AG04450 (cell line): Measurements from ENCODE around the gene KMT2E. TPM values are rescaled to one million over a fixed set of nuclear protein-coding genes. Genes with fewer than 3 reads are reported as not detected.
"Not testable (repeated sequence)": the region's sequence is repeated elsewhere in the genome, so short reads cannot be mapped to it uniquely, and the experiment has no call there.

ENCODE experiments used
- CTCF ChIA-PET: fragments of 300-600, 350-600 bp; formaldehyde crosslinking; extraction: SDS; loops from one replicate; lab custom pipeline; 2022; ENCODE audit warnings: antibody characterized with exemption, inconsistent platforms; lab: Charles Lee
- POLR2A ChIA-PET: fragments of 350-600 bp; formaldehyde crosslinking; extraction: SDS; loops from one replicate; lab custom pipeline; 2021; ENCODE audit warnings: antibody characterized with exemption, inconsistent platforms; lab: Yijun Ruan, JAX
- DNase-seq: peaks from one replicate; pipeline ENCODE4 v3.0.0-alpha.2; 2011; ENCODE audit warnings: low read depth, low spot score
- H3K27ac ChIP-seq: one replicate; pipeline ENCODE4 v1.5.1; 2012; ENCODE audit warnings: low read depth, low read length, control low read depth
- H3K27me3 ChIP-seq: one replicate; pipeline ENCODE4 v1.6.0; 2012; ENCODE audit warnings: low read length; ENCODE audit not compliant: control insufficient read depth, insufficient read depth
- H3K4me3 ChIP-seq: 2 replicates; pipeline ENCODE4 v1.5.1; 2011; ENCODE audit warnings: mild to moderate bottlenecking, low read depth, low read length, control low read depth
- H3K9me3 ChIP-seq: 2 replicates; pipeline ENCODE4 v1.5.1; 2012; ENCODE audit warnings: low read length; ENCODE audit not compliant: control insufficient read depth, insufficient read depth
- CTCF ChIP-seq: IDR thresholded peaks from 2 replicates; pipeline ENCODE4 v1.5.1; 2011; ENCODE audit warnings: low read depth, low read length, control low read depth, inconsistent platforms
- polyA plus RNA-seq: library from polyadenylated mRNA; depleted of rRNA; stranded (reverse); fragments of >200 nt; gene quantifications from 2 replicates; pipeline ENCODE4 v1.2.3, GENCODE V29; 2011

KMT2E gene
- polyA plus RNA-seq, 1 experiment, result 13.8 TPM

GRCh38 chr7:105000927-105001336, 13.1 kb upstream of the KMT2E start:
- ChIA-PET CTCF (no interaction called here), POLR2A (interaction anchor here (0.6 kb wide), 1 partner anchor 59 kb away, joined by 4 read pairs; no protein-coding TSS in a partner anchor)

GRCh38 chr7:105001652-105002184, 12.3 kb upstream of the KMT2E start:
- DNase-seq, result no peak
- H3K9me3 ChIP-seq, result peaks cover 5% of the 10 kb centered on the region; the same call in 1 of the 2 replicates
- no peak overlapping the region for H3K4me3 ChIP-seq
- H3K27ac ChIP-seq, result no peak overlapping the region
- ChIA-PET POLR2A (interaction anchor here (0.6 to 1.2 kb wide), 3 partner anchors 9 to 58 kb away, joined by 4 to 7 read pairs (median 4); no protein-coding TSS in a partner anchor), CTCF (interaction anchor here (1.0 to 1.4 kb wide), 3 partner anchors 12 to 21 kb away, joined by 3 to 4 read pairs (median 4); partner anchors contain the start of gene KMT2E)
- no peak for TF ChIP-seq CTCF
- no peaks in the 10 kb centered on the region for H3K27me3 ChIP-seq

More at GRCh38 chr7:105000927-105001336, 13.1 kb upstream of the KMT2E start:
- no peak for DNase-seq
- Histone ChIP-seq H3K4me3 (no peak overlapping the region), H3K27ac (no peak overlapping the region), H3K9me3 (peaks cover 5% of the 10 kb centered on the region; the same call in 1 of the 2 replicates), H3K27me3 (no peaks in the 10 kb centered on the region)
- TF ChIP-seq CTCF, result no peak

- POLR2A ChIA-PET, result interaction anchor here (1.1 kb wide), 1 partner anchor 10 kb away, joined by 4 read pairs; the partner anchor contains the start of gene KMT2E
- Histone ChIP-seq H3K27me3 (no peaks in the 10 kb centered on the region), H3K4me3 (no peak overlapping the region), H3K27ac (no peak overlapping the region), H3K9me3 (peaks cover 5% of the 10 kb centered on the region; the same call in 1 of the 2 replicates)
- TF ChIP-seq CTCF, result no peak
- CTCF ChIA-PET, result interaction anchor here (3.1 kb wide), 1 partner anchor 22 kb away, joined by 14 read pairs; no protein-coding TSS in a partner anchor
- DNase-seq, result no peak
Observed at GRCh38 chr7:105003275-105003674, 10.7 kb upstream of the KMT2E start.

GRCh38 chr7:105003872-105004510, 10.0 kb upstream of the KMT2E start:
- no peak for TF ChIP-seq CTCF
- no peak for DNase-seq
- H3K27ac ChIP-seq, result no peak overlapping the region
- CTCF ChIA-PET, result interaction anchor here (3.1 kb wide), 1 partner anchor 23 kb away, joined by 14 read pairs; no protein-coding TSS in a partner anchor
- peaks cover 5% of the 10 kb centered on the region; the same call in 1 of the 2 replicates for H3K9me3 ChIP-seq
- no peak overlapping the region for H3K4me3 ChIP-seq
- no peaks in the 10 kb centered on the region for H3K27me3 ChIP-seq
- POLR2A ChIA-PET, result interaction anchor here (1.1 kb wide), 1 partner anchor 10 kb away, joined by 4 read pairs; the partner anchor contains the start of gene KMT2E

GRCh38 chr7:105005006-105005405, 9.0 kb upstream of the KMT2E start:
- CTCF ChIA-PET, result interaction anchor here (0.8 to 3.1 kb wide), 2 partner anchors 12 to 24 kb away, joined by 3 to 14 read pairs; no protein-coding TSS in a partner anchor
- not testable (repeated sequence) for H3K27me3 ChIP-seq, H3K4me3 ChIP-seq, DNase-seq, H3K9me3 ChIP-seq, H3K27ac ChIP-seq
- POLR2A ChIA-PET, result interaction anchor here (0.6 to 1.7 kb wide), 2 partner anchors 8 to 27 kb away, joined by 3 to 4 read pairs; no protein-coding TSS in a partner anchor

GRCh38 chr7:105005486-105005885, 8.5 kb upstream of the KMT2E start:
- H3K27me3 ChIP-seq, DNase-seq, H3K4me3 ChIP-seq, H3K9me3 ChIP-seq, H3K27ac ChIP-seq: not testable (repeated sequence)
- CTCF ChIA-PET, result interaction anchor here (0.8 to 3.1 kb wide), 3 partner anchors 13 to 25 kb away, joined by 3 to 14 read pairs (median 3); no protein-coding TSS in a partner anchor
- POLR2A ChIA-PET, result interaction anchor here (1.7 kb wide), 1 partner anchor 8 kb away, joined by 4 read pairs; no protein-coding TSS in a partner anchor
